Panc1 (cell line): ENCODE results near the gene PRAMEF33.
"Not testable (repeated sequence)": the region's sequence is repeated elsewhere in the genome, so short reads cannot be mapped to it uniquely, and the experiment has no call there.

Source experiments
- CTCF ChIP-seq: fragments of 450-650 bp; IDR thresholded peaks from 2 replicates; pipeline ENCODE4 v1.5.1; 2017; ENCODE audit warnings: mild to moderate bottlenecking
- POLR2AphosphoS5 ChIP-seq: IDR thresholded peaks from 2 replicates; pipeline ENCODE4 v1.6.1; 2012; ENCODE audit warnings: mild to moderate bottlenecking, low read depth, low read length, moderate library complexity
- REST ChIP-seq, 2 experiments: IDR thresholded peaks; 2 replicates each; pipeline ENCODE4 v1.6.1; 2011 to 2012; ENCODE audit warnings: low read depth in 2 of 2, control low read depth in 1 of 2, low read length in 1 of 2, mild to moderate bottlenecking in 1 of 2, moderate library complexity in 1 of 2; ENCODE audit not compliant: insufficient read depth in 1 of 2
- SIN3A ChIP-seq: IDR thresholded peaks from 2 replicates; pipeline ENCODE4 v1.6.1; 2012; ENCODE audit warnings: low read depth, mild to moderate bottlenecking, low read length, moderate library complexity, borderline replicate concordance; ENCODE audit not compliant: insufficient read depth
- TCF7L2 ChIP-seq: IDR thresholded peaks from 2 replicates; pipeline ENCODE4 v1.6.1; 2011; ENCODE audit warnings: mild to moderate bottlenecking, low read depth, low read length, inconsistent platforms

GRCh38 chr1:13297216-13297931 lies 6.0 kb upstream of the PRAMEF33 start:
- TF ChIP-seq CTCF; REST (IDR thresholded peaks at IDR 0.05; ENCODE audit: insufficient read depth in 1 of 2, low read depth in 2 of 2, low read length in 1 of 2); POLR2AphosphoS5; TCF7L2; SIN3A: not testable (repeated sequence)
